ENCODE data around the gene KIF19. TPM values are rescaled to one million over a fixed set of nuclear protein-coding genes. Genes with fewer than 3 reads are reported as not detected.
A peak's percentile ranks its signal among the peaks of the same experiment; 100 is the strongest.

KIF19 gene
- total and polyA plus RNA-seq, 12 donors: 0.07 to 1.5 (median 0.27) TPM

DNA sequence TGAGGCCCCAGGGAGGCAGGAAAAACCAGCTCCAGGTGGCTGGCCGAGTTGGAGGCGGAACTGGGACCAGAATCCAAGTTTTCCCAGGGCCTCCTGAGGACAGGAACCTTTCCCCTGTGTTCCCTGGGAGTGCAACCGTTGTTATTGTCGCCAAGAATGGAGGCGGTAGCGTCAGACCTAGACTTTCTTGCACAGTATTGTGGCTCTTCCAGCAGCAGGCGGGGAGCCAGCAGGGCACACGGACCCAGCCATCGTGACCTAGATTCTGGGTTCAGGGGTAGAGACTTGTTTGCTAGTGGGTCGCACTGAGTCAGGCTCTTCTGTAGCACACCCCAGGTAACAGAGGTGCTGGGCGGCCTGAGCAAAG is 667 bp upstream of the KIF19 start:
- peak; percentile 25 to 63 (median 46) for ATAC-seq
- peak; percentile 21 to 23 for DNase-seq
- intact Hi-C loops (cut with DNase I): no loop called here
- WGBS, 2 donors: 21% methylated on average over 11 of the region's 11 CpGs
- TF ChIP-seq, protein P1, sequence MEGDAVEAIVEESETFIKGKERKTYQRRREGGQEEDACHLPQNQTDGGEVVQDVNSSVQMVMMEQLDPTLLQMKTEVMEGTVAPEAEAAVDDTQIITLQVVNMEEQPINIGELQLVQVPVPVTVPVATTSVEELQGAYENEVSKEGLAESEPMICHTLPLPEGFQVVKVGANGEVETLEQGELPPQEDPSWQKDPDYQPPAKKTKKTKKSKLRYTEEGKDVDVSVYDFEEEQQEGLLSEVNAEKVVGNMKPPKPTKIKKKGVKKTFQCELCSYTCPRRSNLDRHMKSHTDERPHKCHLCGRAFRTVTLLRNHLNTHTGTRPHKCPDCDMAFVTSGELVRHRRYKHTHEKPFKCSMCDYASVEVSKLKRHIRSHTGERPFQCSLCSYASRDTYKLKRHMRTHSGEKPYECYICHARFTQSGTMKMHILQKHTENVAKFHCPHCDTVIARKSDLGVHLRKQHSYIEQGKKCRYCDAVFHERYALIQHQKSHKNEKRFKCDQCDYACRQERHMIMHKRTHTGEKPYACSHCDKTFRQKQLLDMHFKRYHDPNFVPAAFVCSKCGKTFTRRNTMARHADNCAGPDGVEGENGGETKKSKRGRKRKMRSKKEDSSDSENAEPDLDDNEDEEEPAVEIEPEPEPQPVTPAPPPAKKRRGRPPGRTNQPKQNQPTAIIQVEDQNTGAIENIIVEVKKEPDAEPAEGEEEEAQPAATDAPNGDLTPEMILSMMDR (IDR thresholded peaks at IDR 0.05): no peak
- peak overlapping the region in 9 of 10 donors; percentile 9 to 62 (median 31) for H3K27ac ChIP-seq
- H3K4me3 ChIP-seq: peak overlapping the region in 9 of 10 donors; percentile 33 to 61 (median 50)
- H3K9me3 ChIP-seq: no peaks in the 10 kb centered on the region
- no peaks in the 10 kb centered on the region for H3K36me3 ChIP-seq
- H3K27me3 ChIP-seq: peaks cover 0 to 26% (median 0%) of the 10 kb centered on the region in 7 donors
- H3K4me1 ChIP-seq: peaks cover 10 to 22% (median 18%) of the 10 kb centered on the region in 9 donors

- Histone ChIP-seq H3K36me3 (no peaks in the 10 kb centered on the region), H3K27me3 (peaks cover 0 to 26% (median 0%) of the 10 kb centered on the region in 7 donors), H3K4me3 (peak overlapping the region; percentile 33 to 61 (median 48)), H3K9me3 (no peaks in the 10 kb centered on the region), H3K27ac (peak overlapping the region in 1 of 10 donors; percentile 46), H3K4me1 (peaks cover 10 to 22% (median 18%) of the 10 kb centered on the region in 9 donors)
- intact Hi-C loops (cut with DNase I): no loop called here
- DNase-seq: no peak
- no peak for ATAC-seq
- TF ChIP-seq, protein P1 (IDR thresholded peaks at IDR 0.05): no peak
- 33 to 42% methylated on average over 10 of the region's 10 CpGs for WGBS, 2 donors
These were observed 480 bp downstream of the KIF19 start for GRCh38 chr17:74326506-74326905.

GRCh38 chr17:74328487-74328886 is 2.5 kb downstream of the KIF19 start:
- intact Hi-C loops (cut with DNase I): no loop called here
- WGBS, 2 donors: 96 to 97% methylated on average over 3 of the region's 3 CpGs
- DNase-seq: no peak
- ATAC-seq: no peak
- no peaks in the 10 kb centered on the region for H3K9me3 ChIP-seq
- H3K27me3 ChIP-seq: peaks cover 0 to 26% (median 0%) of the 10 kb centered on the region in 7 donors
- H3K27ac ChIP-seq: no peak overlapping the region
- H3K36me3 ChIP-seq: no peaks in the 10 kb centered on the region
- no peak overlapping the region for H3K4me3 ChIP-seq
- TF ChIP-seq, protein P1 (IDR thresholded peaks at IDR 0.05): no peak
- peaks cover 10 to 22% (median 18%) of the 10 kb centered on the region in 9 donors for H3K4me1 ChIP-seq

GRCh38 chr17:74329378-74329777 is 3.4 kb downstream of the KIF19 start:
- intact Hi-C loops (cut with DNase I): no loop called here
- no peak overlapping the region for H3K27ac ChIP-seq
- no peak for DNase-seq
- peaks cover 10 to 22% (median 18%) of the 10 kb centered on the region in 9 donors for H3K4me1 ChIP-seq
- no peak for ATAC-seq
- peaks cover 0 to 2% (median 0%) of the 10 kb centered on the region in 11 donors for H3K9me3 ChIP-seq
- peaks cover 0 to 26% (median 0%) of the 10 kb centered on the region in 7 donors for H3K27me3 ChIP-seq
- TF ChIP-seq, protein P1 (IDR thresholded peaks at IDR 0.05): no peak
- no peaks in the 10 kb centered on the region for H3K36me3 ChIP-seq
- no peak overlapping the region for H3K4me3 ChIP-seq
- 76 to 78% methylated on average over 3 of the region's 3 CpGs for WGBS, 2 donors
